Esophagus (tissue), 2 donors: Measurements from ENCODE around the gene NDRG4. TPM values are rescaled to one million over a fixed set of nuclear protein-coding genes. Genes with fewer than 3 reads are reported as not detected.

Experiments used
- H3K27ac ChIP-seq, 2 donors: one replicate each; pipeline ENCODE4 v1.5.1; 2013; ENCODE audit warnings: low read depth in 2 of 2, mild to moderate bottlenecking in 2 of 2, inconsistent platforms in 1 of 2, low read length in 1 of 2, moderate library complexity in 1 of 2
- H3K27me3 ChIP-seq, 2 donors: one replicate each; pipeline ENCODE4 v1.6.1; 2013; ENCODE audit warnings: low read length in 2 of 2, control low read depth in 1 of 2, mild to moderate bottlenecking in 1 of 2; ENCODE audit not compliant: insufficient read depth in 2 of 2, control insufficient read depth in 1 of 2
- H3K36me3 ChIP-seq, 2 donors: one replicate each; pipeline ENCODE4 v1.6.1; 2013; ENCODE audit warnings: low read length in 1 of 2; ENCODE audit not compliant: control insufficient read depth in 2 of 2, insufficient read depth in 2 of 2
- H3K4me1 ChIP-seq, 2 donors: one replicate each; pipeline ENCODE4 v1.6.1; 2013; ENCODE audit warnings: low read length in 1 of 2; ENCODE audit not compliant: control insufficient read depth in 2 of 2, insufficient read depth in 2 of 2
- H3K4me3 ChIP-seq, 2 donors: one replicate each; pipeline ENCODE4 v1.5.1; 2013; ENCODE audit warnings: low read length in 2 of 2, mild to moderate bottlenecking in 2 of 2, low read depth in 1 of 2, moderate library complexity in 1 of 2
- H3K9me3 ChIP-seq, 2 donors: one replicate each; pipeline ENCODE4 v1.6.1; 2013; ENCODE audit warnings: mild to moderate bottlenecking in 2 of 2, low read depth in 1 of 2, low read length in 1 of 2, moderate library complexity in 1 of 2; ENCODE audit not compliant: control insufficient read depth in 2 of 2, insufficient read depth in 1 of 2
- WGBS, 2 donors: extraction: QIAGEN DNeasy Blood & Tissue Kit; methylation state at CpG; one replicate each; pipeline ENCODE4 v1.1.7; 2013; 5-methylcytosine and 5-hydroxymethylcytosine counted together
- polyA plus RNA-seq, 2 donors: library from polyadenylated mRNA; stranded (reverse); fragments of 200-250 nt; gene quantifications; one replicate each; pipeline ENCODE4 v1.2.3, GENCODE V29; 2013
- donor health status: healthy with polysubstance abuse.
- donor health status: Bipolar disorder and iron deficiency.

The NDRG4 gene
- polyA plus RNA-seq, 2 donors: 12.0 to 26.9 TPM

- H3K4me1 ChIP-seq: no peaks in the 10 kb centered on the region
- WGBS, 2 donors: 92 to 96% methylated on average over 14 of the region's 14 CpGs
- no peaks in the 10 kb centered on the region for H3K9me3 ChIP-seq
- H3K4me3 ChIP-seq: no peak overlapping the region
- no peaks in the 10 kb centered on the region for H3K27me3 ChIP-seq
- no peak overlapping the region for H3K27ac ChIP-seq
- peaks cover 19 to 31% of the 10 kb centered on the region in 2 donors for H3K36me3 ChIP-seq
Observed at GRCh38 chr16:58533751-58534470, 34.0 kb downstream of the NDRG4 start.

GRCh38 chr16:58535100-58535499, 35.2 kb downstream of the NDRG4 start:
- no peaks in the 10 kb centered on the region for H3K27me3 ChIP-seq
- H3K36me3 ChIP-seq: peaks cover 17 to 37% of the 10 kb centered on the region in 2 donors
- no peaks in the 10 kb centered on the region for H3K4me1 ChIP-seq
- no peak overlapping the region for H3K27ac ChIP-seq
- no peak overlapping the region for H3K4me3 ChIP-seq
- no peaks in the 10 kb centered on the region for H3K9me3 ChIP-seq
- 78 to 95% methylated on average over 3 of the region's 3 CpGs for WGBS, 2 donors

- Histone ChIP-seq H3K36me3 (peaks cover 18 to 37% of the 10 kb centered on the region in 2 donors), H3K27me3 (no peaks in the 10 kb centered on the region)
Observed at GRCh38 chr16:58536278-58536677, 36.3 kb downstream of the NDRG4 start.

GRCh38 chr16:58537124-58537906, 37.4 kb downstream of the NDRG4 start:
- Histone ChIP-seq H3K27ac (no peak overlapping the region), H3K4me3 (no peak overlapping the region), H3K4me1 (no peaks in the 10 kb centered on the region), H3K27me3 (no peaks in the 10 kb centered on the region), H3K9me3 (no peaks in the 10 kb centered on the region), H3K36me3 (peaks cover 16 to 39% of the 10 kb centered on the region in 2 donors)
- WGBS, 2 donors: 80 to 84% methylated on average over 10 of the region's 10 CpGs

More at GRCh38 chr16:58536278-58536677, 36.3 kb downstream of the NDRG4 start:
- Histone ChIP-seq H3K4me3 (no peak overlapping the region), H3K27ac (no peak overlapping the region), H3K4me1 (no peaks in the 10 kb centered on the region), H3K9me3 (no peaks in the 10 kb centered on the region)
- 81 to 83% methylated on average over 5 of the region's 5 CpGs for WGBS, 2 donors

GRCh38 chr16:58541711-58542110, 41.8 kb downstream of the NDRG4 start:
- Histone ChIP-seq H3K4me3 (no peak overlapping the region), H3K27ac (no peak overlapping the region), H3K4me1 (no peaks in the 10 kb centered on the region), H3K9me3 (no peaks in the 10 kb centered on the region), H3K36me3 (peaks cover 17 to 35% of the 10 kb centered on the region in 2 donors), H3K27me3 (no peaks in the 10 kb centered on the region)
- 88% methylated on average over 2 of the region's 2 CpGs for WGBS, 2 donors

GRCh38 chr16:58542291-58542690, 42.3 kb downstream of the NDRG4 start:
- no peaks in the 10 kb centered on the region for H3K9me3 ChIP-seq
- no peaks in the 10 kb centered on the region for H3K4me1 ChIP-seq
- H3K27ac ChIP-seq: no peak overlapping the region
- H3K4me3 ChIP-seq: no peak overlapping the region
- peaks cover 12 to 30% of the 10 kb centered on the region in 2 donors for H3K36me3 ChIP-seq
- no peaks in the 10 kb centered on the region for H3K27me3 ChIP-seq
- WGBS, 2 donors: 83 to 85% methylated on average over 1 of the region's 1 CpG

- WGBS, 2 donors: 91 to 94% methylated on average over 8 of the region's 8 CpGs
- H3K4me3 ChIP-seq: no peak overlapping the region
- no peaks in the 10 kb centered on the region for H3K9me3 ChIP-seq
- no peaks in the 10 kb centered on the region for H3K4me1 ChIP-seq
- H3K36me3 ChIP-seq: peaks cover 12 to 26% of the 10 kb centered on the region in 2 donors
- no peak overlapping the region for H3K27ac ChIP-seq
- no peaks in the 10 kb centered on the region for H3K27me3 ChIP-seq
Observed at GRCh38 chr16:58543685-58544084, 43.7 kb downstream of the NDRG4 start.

- Histone ChIP-seq H3K4me3 (no peak overlapping the region), H3K27ac (no peak overlapping the region), H3K9me3 (no peaks in the 10 kb centered on the region), H3K4me1 (no peaks in the 10 kb centered on the region), H3K36me3 (peaks cover 8 to 15% of the 10 kb centered on the region in 2 donors), H3K27me3 (no peaks in the 10 kb centered on the region)
- 69 to 73% methylated on average over 2 of the region's 2 CpGs for WGBS, 2 donors
Observed at GRCh38 chr16:58548378-58548777, 48.4 kb downstream of the NDRG4 start.

GRCh38 chr16:58551496-58551895, 51.6 kb downstream of the NDRG4 start:
- H3K36me3 ChIP-seq: peaks cover 0 to 11% of the 10 kb centered on the region in 2 donors
- no peaks in the 10 kb centered on the region for H3K9me3 ChIP-seq
- WGBS, 2 donors: 65 to 80% methylated on average over 3 of the region's 3 CpGs
- no peaks in the 10 kb centered on the region for H3K27me3 ChIP-seq
- no peak overlapping the region for H3K4me3 ChIP-seq
- no peaks in the 10 kb centered on the region for H3K4me1 ChIP-seq
- H3K27ac ChIP-seq: no peak overlapping the region
